CD14-positive monocyte (primary cell): ENCODE results near the gene TRAPPC11. TPM values are rescaled to one million over a fixed set of nuclear protein-coding genes. Genes with fewer than 3 reads are reported as not detected.

Source experiments
- DNase-seq, 3 donors: peaks; one replicate each; pipeline ENCODE4 v3.0.0-alpha.2; 2011 to 2022
- H2AFZ ChIP-seq: 2 replicates; pipeline ENCODE4 v1.6.0; 2012; ENCODE audit warnings: mild to moderate bottlenecking, low read depth, low read length, inconsistent platforms; ENCODE audit not compliant: insufficient read depth, poor library complexity, severe bottlenecking
- H3K27ac ChIP-seq, 2 donors: 1 replicate in 1 of 2; 2 replicates in 1 of 2; pipeline ENCODE4 v1.5.1; 2012 to 2013; ENCODE audit warnings: low read length in 2 of 2, control low read depth in 1 of 2, inconsistent platforms in 1 of 2, low read depth in 1 of 2, mild to moderate bottlenecking in 1 of 2
- H3K27me3 ChIP-seq, 2 donors: one replicate each; pipeline versions ENCODE4 v1.6.0 to v1.6.1; 2011 to 2013; ENCODE audit warnings: low read length in 2 of 2; ENCODE audit not compliant: control insufficient read depth in 2 of 2, insufficient read depth in 2 of 2
- H3K36me3 ChIP-seq, 2 donors: replicated peaks in 1 of 2; 1 replicate in 1 of 2; 2 replicates in 1 of 2; pipeline versions ENCODE4 v1.5.1 to v1.6.1; 2012 to 2013; ENCODE audit warnings: low read length in 2 of 2, control low read depth in 1 of 2, inconsistent platforms in 1 of 2, mild to moderate bottlenecking in 1 of 2; ENCODE audit not compliant: insufficient read depth in 2 of 2, control insufficient read depth in 1 of 2
- H3K4me1 ChIP-seq, 2 donors: 1 replicate in 1 of 2; 2 replicates in 1 of 2; pipeline versions ENCODE4 v1.5.1 to v1.6.1; 2012 to 2013; ENCODE audit warnings: low read length in 2 of 2, control low read depth in 1 of 2, inconsistent platforms in 1 of 2, mild to moderate bottlenecking in 1 of 2, moderate library complexity in 1 of 2; ENCODE audit not compliant: insufficient read depth in 2 of 2, control insufficient read depth in 1 of 2
- H3K4me2 ChIP-seq: replicated peaks from 2 replicates; pipeline ENCODE3; 2012; ENCODE audit warnings: low read length, moderate library complexity, mild to moderate bottlenecking; ENCODE audit not compliant: poor library complexity, severe bottlenecking; ENCODE audit errors: extremely low read depth
- H3K4me3 ChIP-seq, 3 experiments: fragments of 200-600 bp in 1 of 3; sonication (generic) in 1 of 3; replicated peaks in 1 of 3; 1 replicate in 2 of 3; 2 replicates in 1 of 3; pipeline ENCODE4 v1.5.1; 2011 to 2013; ENCODE audit warnings: low read length in 3 of 3, mild to moderate bottlenecking in 3 of 3, control low read depth in 2 of 3, low read depth in 2 of 3, inconsistent platforms in 1 of 3, moderate library complexity in 1 of 3
- H3K79me2 ChIP-seq: 2 replicates; pipeline ENCODE4 v1.6.0; 2012; ENCODE audit warnings: mild to moderate bottlenecking, control low read depth, inconsistent platforms, low read length, moderate library complexity; ENCODE audit not compliant: insufficient read depth
- H3K9ac ChIP-seq: 2 replicates; pipeline ENCODE4 v1.6.0; 2017; ENCODE audit warnings: low read length, mild to moderate bottlenecking; ENCODE audit not compliant: insufficient read depth, poor library complexity, severe bottlenecking
- H3K9me3 ChIP-seq, 2 donors: replicated peaks in 1 of 2; 1 replicate in 1 of 2; 2 replicates in 1 of 2; pipeline versions ENCODE4 v1.5.1 to v1.6.1; 2012 to 2013; ENCODE audit warnings: low read length in 2 of 2, control low read depth in 1 of 2; ENCODE audit not compliant: control insufficient read depth in 1 of 2, insufficient read depth in 1 of 2
- H4K20me1 ChIP-seq: 2 replicates; pipeline ENCODE4 v1.6.0; 2012; ENCODE audit warnings: mild to moderate bottlenecking, low read length, control low read depth, moderate library complexity; ENCODE audit not compliant: insufficient read depth
- H3K27ac Mint-ChIP-seq, 7 donors: one replicate each; pipeline ENCODE4 v1.8.0; 2020; ENCODE audit warnings: mild to moderate bottlenecking in 7 of 7, mixed read lengths in 7 of 7, moderate library complexity in 6 of 7, inconsistent platforms in 2 of 7
- H3K27me3 Mint-ChIP-seq, 3 donors: one replicate each; pipeline ENCODE4 v1.8.0; 2021 to 2022; ENCODE audit warnings: low read depth in 3 of 3, mild to moderate bottlenecking in 3 of 3, mixed read lengths in 3 of 3, moderate library complexity in 3 of 3, inconsistent platforms in 1 of 3
- H3K36me3 Mint-ChIP-seq, 2 donors: one replicate each; pipeline ENCODE4 v1.8.0; 2020; ENCODE audit warnings: mixed read lengths in 2 of 2, inconsistent platforms in 1 of 2, mild to moderate bottlenecking in 1 of 2
- H3K4me1 Mint-ChIP-seq: one replicate; pipeline ENCODE4 v1.8.0; 2020; ENCODE audit warnings: mild to moderate bottlenecking, mixed read lengths
- H3K4me3 Mint-ChIP-seq, 2 donors: one replicate each; pipeline ENCODE4 v1.8.0; 2020; ENCODE audit warnings: mild to moderate bottlenecking in 2 of 2, mixed read lengths in 2 of 2, moderate library complexity in 1 of 2
- H3K9me3 Mint-ChIP-seq, 7 donors: one replicate each; pipeline ENCODE4 v1.8.0; 2020 to 2022; ENCODE audit warnings: mixed read lengths in 7 of 7, mild to moderate bottlenecking in 6 of 7, moderate library complexity in 6 of 7, inconsistent platforms in 2 of 7
- CTCF ChIP-seq: fragments of 200-600 bp; IDR thresholded peaks from one replicate; pipeline ENCODE4 v1.8.0; 2022; ENCODE audit warnings: antibody characterized with exemption, mild to moderate bottlenecking
- WGBS: methylation state at CpG from one replicate; pipeline ENCODE4 v1.1.5; 2013; ENCODE audit warnings: missing lambda C conversion rate; ENCODE audit not compliant: insufficient coverage; 5-methylcytosine and 5-hydroxymethylcytosine counted together
- intact Hi-C, 2 donors: fragments of 100-400 bp; cut with micrococcal nuclease; formaldehyde crosslinking; loops; one replicate each; pipeline versions ENCODE4 v1.15.0 to v1.15.1; 2023
- polyA plus RNA-seq, 3 donors: library from polyadenylated mRNA; depleted of rRNA in 1 of 3; unstranded in 2 of 3; stranded (reverse) in 1 of 3; fragments of 300-500 nt in 2 of 3; fragments of >200 nt in 1 of 3; fragmentation: Illumina TruSeq in 2 of 3; gene quantifications; 1 replicate in 2 of 3; 2 replicates in 1 of 3; pipeline ENCODE4 v1.2.3, GENCODE V29; 2012 to 2021

The TRAPPC11 gene
- polyA plus RNA-seq, 3 donors = 18.4 to 30.7 (median 29.7) TPM

GRCh38 chr4:183618681-183619080 is 40.4 kb upstream of the TRAPPC11 start:
- peaks cover 17% of the 10 kb centered on the region for H3K4me1 Mint-ChIP-seq
- no peak overlapping the region for H3K4me3 Mint-ChIP-seq
- Histone ChIP-seq H3K36me3 (no peaks in the 10 kb centered on the region), H2AFZ (no peak overlapping the region), H3K27me3 (no peaks in the 10 kb centered on the region), H3K9me3 (peaks cover 0 to 2% of the 10 kb centered on the region in 2 donors), H3K4me2 (no peak overlapping the region), H3K9ac (no peak overlapping the region), H3K79me2 (no peaks in the 10 kb centered on the region), H3K4me3 (no peak overlapping the region), H3K4me1 (peaks cover 19 to 21% of the 10 kb centered on the region in 2 donors), H3K27ac (no peak overlapping the region), H4K20me1 (no peaks in the 10 kb centered on the region)
- no peak overlapping the region for H3K27ac Mint-ChIP-seq
- peaks cover 0 to 7% (median 3%) of the 10 kb centered on the region in 7 donors for H3K9me3 Mint-ChIP-seq
- intact Hi-C loops = no loop called here
- TF ChIP-seq CTCF = no peak
- DNase-seq = no peak
- 96% methylated on average over 3 of the region's 4 CpGs for WGBS
- H3K36me3 Mint-ChIP-seq = no peaks in the 10 kb centered on the region
- peaks cover 0 to 9% (median 2%) of the 10 kb centered on the region in 3 donors for H3K27me3 Mint-ChIP-seq

DNA sequence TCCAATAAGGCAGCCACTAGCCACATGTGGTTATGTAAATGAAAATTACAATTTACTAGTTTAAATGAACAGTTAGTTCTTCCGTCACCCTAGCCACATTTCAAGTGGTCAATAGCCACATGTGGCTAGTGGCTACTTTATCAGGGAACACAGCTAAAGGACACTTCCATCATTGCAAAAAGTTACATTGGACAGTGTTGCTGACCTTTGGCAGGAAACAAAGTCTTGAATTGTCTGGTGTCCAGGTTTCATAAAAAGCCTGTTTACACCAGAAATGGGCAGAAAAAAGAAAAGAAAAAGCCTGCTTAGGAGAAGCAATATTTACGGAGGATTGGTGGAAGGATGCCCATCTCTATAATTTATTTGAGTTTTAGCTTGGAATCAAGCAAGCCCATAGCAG is 38.7 kb upstream of the TRAPPC11 start:
- Histone ChIP-seq H3K4me2 (no peak overlapping the region), H4K20me1 (no peaks in the 10 kb centered on the region), H3K27me3 (no peaks in the 10 kb centered on the region), H3K9ac (no peak overlapping the region), H3K79me2 (no peaks in the 10 kb centered on the region), H3K36me3 (no peaks in the 10 kb centered on the region), H2AFZ (no peak overlapping the region), H3K4me1 (peaks cover 19 to 21% of the 10 kb centered on the region in 2 donors), H3K9me3 (peaks cover 0 to 2% of the 10 kb centered on the region in 2 donors), H3K27ac (no peak overlapping the region), H3K4me3 (no peak overlapping the region)
- DNase-seq = no peak
- H3K27ac Mint-ChIP-seq = no peak overlapping the region
- H3K4me3 Mint-ChIP-seq = no peak overlapping the region
- H3K9me3 Mint-ChIP-seq = peaks cover 0 to 7% (median 3%) of the 10 kb centered on the region in 7 donors
- TF ChIP-seq CTCF = no peak
- H3K4me1 Mint-ChIP-seq = peaks cover 17% of the 10 kb centered on the region
- intact Hi-C loops = no loop called here
- no peaks in the 10 kb centered on the region for H3K36me3 Mint-ChIP-seq
- WGBS = 93% methylated on average over 1 of the region's 2 CpGs
- peaks cover 0 to 6% (median under 1%) of the 10 kb centered on the region in 3 donors for H3K27me3 Mint-ChIP-seq
